Hematopoietic multipotent progenitor cell treated with erythropoietin and hydrocortisone succinate and interleukin-3 and kit ligand, for 15 days (in vitro differentiated cells): ENCODE data around the gene OGA.

ENCODE experiments used
- DNase-seq: peaks from one replicate; pipeline ENCODE4 v3.0.0-alpha.2; 2015; ENCODE audit warnings: low spot score

Gene OGA

DNA sequence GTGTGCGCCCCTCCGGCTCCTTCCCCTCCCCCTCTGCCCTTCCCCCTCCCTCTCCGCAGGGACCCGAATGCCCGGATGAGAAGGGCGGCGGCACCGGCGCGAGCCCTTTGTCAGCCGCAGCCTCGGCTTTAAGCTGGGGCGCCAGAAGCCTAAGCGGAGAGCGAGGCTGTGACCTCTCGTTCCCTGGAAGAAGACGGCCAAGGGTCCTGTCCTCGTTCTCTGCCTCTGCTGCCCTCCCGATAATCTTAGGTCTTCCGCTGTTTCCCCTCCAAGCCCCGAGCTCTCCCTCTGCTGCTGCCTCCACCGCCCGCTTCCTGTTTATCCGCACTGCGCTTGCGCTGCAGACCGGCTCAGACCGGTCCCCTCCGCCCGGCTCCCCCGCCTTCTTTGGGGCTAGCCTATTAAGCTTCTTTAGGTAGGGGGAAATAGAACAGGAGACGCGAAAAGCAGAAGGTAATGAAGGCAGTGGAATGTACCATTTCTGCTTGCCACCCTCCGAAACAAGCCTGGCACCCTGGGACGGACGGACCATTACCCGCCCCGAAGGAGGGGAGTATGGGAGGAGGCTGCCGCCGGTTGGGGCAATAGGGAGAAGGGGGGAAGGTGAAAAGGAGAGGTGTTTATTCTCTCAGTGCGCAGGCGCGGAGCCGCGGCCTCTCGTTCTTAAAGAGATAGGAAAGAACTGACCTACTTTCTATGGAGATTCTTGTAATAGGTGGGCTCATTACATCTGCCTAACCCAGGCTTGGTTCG, at the start of gene OGA:
Gene OGA, minus strand, starts transcription at position 326 of the 753 bp plus-strand sequence. CDS start 422 bp downstream, outside the sequence.
- DNase-seq: peak; percentile 99

DNA sequence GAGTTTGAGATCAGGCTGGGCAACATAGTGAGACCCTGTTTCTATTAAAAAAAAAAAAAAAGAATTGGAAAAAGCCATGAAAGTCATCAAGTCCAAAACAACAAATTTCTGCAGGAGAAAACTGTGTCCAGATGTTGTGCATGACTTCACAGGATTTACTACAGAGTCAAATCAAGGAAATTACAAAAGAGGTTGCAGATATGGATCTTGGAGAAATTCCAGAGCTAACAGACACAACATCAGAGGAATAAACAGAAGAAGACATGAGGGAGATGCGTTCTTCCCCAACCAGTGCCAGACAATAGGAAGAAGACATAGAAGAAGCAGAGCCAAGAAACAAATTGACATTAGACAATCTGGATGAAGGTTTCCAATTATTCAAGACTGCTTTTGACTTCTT, 49.7 kb upstream of the OGA start:
- DNase-seq: no peak

DNA sequence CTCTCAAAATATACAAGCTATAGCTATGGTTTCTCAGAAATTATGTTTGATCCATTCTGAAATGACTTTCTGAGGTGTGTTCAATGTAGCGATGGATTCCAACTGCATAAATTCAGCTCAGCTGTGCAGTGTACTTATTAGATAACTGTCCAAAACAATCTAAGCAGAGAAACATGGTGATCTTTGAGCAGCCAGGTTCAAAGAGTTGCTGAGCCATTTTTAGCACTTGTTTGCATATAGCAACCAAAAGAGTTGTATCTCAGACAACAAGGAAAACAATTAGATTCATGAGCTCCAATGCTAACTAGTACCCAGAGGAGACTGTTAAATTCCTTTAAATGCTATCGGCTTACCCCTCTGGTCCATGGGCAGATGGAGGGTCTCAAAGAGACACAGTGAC, 41.3 kb upstream of the OGA start:
- no peak for DNase-seq

- DNase-seq: no peak
Measured at GRCh38 chr10:101858723-101859500, 40.7 kb upstream of the OGA start.

DNA sequence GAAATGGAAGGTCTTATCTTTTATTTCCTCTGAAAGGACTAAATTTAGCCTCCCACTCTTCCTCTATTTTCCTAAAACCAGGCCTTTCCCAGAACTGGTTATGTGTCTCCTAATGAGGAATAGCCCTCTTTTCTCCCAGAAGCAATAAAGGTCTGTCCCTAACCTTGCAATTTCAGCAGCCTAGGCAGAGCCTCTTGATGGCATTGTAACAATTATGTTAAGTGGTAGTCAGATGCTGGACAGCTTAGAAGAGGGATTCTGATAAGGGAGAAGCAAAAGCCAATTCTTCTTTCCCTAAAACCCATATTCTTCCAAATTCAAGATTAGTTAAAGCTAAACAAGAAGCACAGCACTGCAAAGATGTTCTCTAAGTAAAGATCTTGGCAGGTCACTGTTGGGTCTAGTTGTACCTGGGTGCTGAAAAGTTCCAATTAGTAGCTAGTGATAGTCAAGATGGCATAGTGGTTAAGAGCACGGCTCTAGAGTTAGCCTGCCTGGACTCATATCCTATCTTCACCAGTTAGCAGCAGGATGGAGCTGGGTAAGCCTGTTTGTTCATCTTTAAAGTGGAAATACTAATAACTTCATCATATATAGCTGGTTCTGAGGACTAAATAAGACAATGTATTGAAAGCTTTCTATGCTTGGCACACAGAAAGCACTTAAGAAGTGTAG, 39.7 kb upstream of the OGA start:
- DNase-seq: no peak

DNA sequence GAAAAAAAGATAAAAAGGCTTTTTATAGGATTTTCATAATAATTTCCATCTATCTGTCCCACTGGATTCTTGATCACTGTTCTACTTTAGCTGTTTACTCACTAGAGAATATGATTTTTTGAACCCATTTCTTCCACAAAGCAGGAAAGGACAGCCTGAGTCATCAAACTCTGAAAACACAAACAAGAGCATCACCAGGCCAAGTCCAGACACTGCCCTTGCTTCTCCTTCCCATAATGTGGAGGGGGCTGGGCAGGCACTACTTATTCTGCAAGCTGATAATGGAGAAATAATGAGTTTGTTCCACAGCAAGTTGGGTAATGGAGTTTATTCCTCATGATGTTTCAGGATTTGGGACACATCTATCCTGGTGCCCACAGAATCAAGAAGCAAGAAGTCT, 38.4 kb upstream of the OGA start:
- no peak for DNase-seq

GRCh38 chr10:101851411-101852116, 33.3 kb upstream of the OGA start:
- DNase-seq: no peak

DNA sequence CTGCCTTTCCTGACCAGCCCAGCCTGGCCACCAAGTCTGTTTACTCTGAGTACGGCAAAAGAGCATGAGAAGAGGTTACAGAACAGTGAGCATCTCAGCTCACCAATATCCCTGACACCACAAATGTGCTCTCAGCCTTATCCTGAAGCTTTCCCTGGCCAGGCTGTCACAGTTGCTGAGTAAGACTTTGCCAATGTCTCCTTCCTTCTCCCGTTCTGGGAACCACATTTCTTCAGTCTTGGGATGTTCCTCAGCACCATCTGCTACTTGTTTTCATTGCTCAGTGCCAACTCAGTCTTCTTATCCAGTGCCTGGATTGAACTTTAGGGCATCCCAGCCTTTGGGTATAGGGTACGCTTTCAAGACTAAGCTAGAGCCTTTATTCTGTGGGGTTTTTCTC, 32.5 kb upstream of the OGA start:
- no peak for DNase-seq

DNA sequence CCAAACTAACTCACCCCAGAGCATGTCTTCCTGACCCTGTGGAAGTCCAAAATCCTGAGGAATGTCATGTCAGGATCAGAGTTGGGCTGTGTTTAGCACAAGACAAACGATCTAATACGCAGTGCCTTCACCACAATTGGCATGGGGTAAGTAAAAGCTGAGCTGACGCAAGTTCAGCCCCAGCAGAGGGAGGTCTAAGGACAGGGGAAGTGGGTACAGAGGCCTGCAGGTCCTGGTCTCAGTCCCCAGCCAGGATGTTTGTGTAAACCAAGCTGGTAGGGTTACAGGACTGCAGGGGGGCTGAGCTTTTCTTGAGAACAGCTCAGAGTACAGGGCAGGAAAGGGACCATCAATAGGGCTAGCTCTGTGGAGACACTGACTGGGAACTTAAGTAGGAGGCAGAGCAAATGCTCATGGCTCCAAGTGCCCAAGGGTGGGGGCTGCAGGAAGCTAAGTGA, 30.7 kb upstream of the OGA start:
- no peak for DNase-seq

GRCh38 chr10:101848408-101848807, 30.2 kb upstream of the OGA start:
- DNase-seq: no peak

GRCh38 chr10:101845893-101846292, 27.6 kb upstream of the OGA start:
- no peak for DNase-seq

DNA sequence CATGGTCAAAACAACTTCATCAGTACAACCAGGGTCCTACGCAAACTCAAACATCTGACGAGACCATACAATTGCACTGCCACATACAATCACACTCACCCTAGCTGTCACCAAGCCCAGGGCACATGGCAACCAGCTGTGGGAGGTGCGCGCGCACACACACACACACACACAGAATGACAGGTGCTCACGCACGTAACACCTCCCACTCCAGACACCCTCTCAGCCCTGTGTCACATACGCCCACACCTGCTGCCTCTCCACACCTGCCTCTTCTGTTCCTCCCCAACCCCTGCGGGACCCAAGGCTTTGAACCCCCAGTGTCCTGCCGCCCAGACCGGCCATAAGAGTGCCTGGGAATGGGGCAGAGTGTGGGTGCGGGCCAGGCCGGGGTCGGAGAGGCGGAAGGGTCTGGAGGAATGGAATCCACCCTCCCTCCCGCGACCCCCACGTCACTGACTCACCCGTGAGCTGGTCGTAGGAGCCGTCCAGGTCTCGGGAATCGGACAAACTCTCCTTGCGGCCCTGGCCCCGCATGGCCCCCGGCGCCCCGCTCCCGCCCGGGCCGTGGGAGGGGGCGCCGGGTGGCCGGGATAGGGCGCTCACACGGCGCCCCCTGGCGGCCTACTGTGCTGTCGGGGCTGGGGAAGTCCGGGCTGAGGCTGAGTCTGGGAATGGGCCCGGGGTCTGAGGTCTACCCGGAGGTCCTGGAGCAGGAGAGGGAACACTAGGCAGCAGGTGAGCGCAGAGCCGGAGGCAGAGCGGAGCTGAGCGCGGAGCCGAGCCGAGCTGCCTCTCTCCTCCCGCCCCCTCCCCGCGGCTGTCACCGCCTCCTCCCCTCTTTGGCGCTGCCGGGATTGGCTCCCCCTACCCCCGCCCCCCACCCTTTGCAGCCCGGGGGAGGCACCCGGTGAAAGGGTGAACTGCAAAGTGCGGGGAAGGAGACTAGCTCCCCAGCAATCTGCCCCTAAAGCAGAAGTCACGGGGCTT, 25.1 kb upstream of the OGA start, which contains the start of gene KCNIP2:
Gene KCNIP2, minus strand, starts transcription at position 769 of the 990 bp plus-strand sequence. Its CDS starts 232 bp downstream, at position 537.
- DNase-seq: peak; percentile 29

- DNase-seq: no peak
Measured at GRCh38 chr10:101841826-101842225, 23.6 kb upstream of the OGA start.

DNA sequence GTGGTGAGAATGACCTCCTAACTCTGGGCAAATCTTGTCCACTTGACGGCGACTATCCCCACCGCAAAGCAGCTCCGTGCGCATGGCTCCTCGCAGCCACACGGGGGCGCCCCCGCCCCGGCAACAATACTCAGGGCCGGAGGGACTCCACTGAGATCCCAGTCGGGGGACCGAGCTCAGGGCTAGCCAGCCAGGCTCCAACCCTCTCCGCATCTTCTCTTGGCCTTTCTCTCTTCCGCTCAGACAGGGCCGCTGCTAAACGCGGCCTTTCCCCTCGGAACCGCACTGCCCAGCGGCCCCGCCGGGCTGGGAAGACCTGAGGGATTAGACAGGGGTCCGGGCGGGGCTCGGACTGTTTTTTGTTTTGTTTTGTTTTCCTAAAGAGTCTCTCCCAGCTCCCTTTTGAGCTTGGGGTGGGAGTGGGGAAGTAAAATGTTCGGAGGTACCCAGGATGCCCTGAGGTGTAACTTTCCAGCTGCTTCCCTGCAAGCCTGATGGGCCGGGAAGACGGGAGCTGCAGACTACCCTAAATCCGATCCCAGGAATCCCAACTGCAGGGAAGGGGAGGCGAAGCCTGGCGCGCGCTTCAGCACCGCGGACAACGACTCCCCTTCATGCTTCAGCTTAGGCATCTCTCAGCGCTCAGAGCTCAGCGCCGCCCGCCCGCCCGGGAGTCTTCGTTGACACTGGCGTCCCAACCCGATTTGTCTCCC, 22.7 kb upstream of the OGA start:
- DNase-seq: peak; percentile 80

DNA sequence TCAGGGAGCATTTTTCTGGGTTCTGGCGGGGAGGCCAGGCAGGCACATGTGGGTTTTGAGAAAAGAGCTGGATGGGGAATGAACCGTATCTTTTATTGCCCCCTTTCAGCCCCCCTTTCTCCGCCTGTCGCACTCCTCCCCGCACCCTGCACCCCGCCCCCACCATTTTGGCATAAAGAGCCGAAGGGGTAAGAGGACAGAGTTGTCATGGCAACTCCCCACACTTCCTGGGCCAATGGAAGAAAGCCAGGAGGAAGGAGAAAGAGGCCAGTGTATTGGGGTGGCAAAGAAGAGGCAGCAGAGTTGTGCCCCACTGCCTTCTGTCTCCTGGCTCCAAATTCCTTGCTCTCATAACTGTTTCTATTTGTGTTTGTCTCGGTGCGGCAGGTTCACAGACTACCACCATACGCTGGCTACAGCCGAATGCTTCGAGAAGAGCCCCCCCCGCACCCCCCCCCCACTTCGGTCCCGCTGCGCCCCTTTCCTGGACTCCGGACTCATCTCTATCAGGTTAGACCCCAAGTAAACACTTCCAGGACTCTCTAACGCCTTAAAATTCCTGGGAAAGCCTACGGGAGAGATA, 21.9 kb upstream of the OGA start:
- no peak for DNase-seq

- DNase-seq: peak; percentile 75
Measured at GRCh38 chr10:101839416-101840063, 21.3 kb upstream of the OGA start.

DNA sequence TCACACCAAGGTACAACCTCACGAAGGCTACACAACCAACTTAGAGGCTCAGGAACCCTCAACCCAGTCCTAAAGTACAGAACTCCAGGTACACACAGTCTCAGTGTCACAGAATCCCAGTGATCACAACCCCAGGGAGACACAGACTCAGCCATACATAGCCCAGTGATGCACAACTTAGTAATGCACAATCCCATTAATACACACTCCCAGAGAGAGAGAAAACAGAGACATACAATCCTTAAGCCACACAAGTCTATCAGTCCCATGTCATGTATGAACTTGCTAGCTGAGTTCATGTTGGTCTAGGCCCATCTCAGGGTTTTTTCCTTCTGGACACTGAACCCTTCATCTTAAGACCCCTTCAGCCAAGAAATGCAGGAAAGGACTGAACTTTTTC, 20.8 kb upstream of the OGA start:
- no peak for DNase-seq

GRCh38 chr10:101838416-101838970, 20.2 kb upstream of the OGA start:
- DNase-seq: no peak

- DNase-seq: no peak
Measured at GRCh38 chr10:101837748-101838147, 19.5 kb upstream of the OGA start.
